ENCODE data around the gene SIGLEC10. TPM values are rescaled to one million over a fixed set of nuclear protein-coding genes. Genes with fewer than 3 reads are reported as not detected.
A peak's percentile ranks its signal among the peaks of the same experiment; 100 is the strongest.

Gene SIGLEC10
- total and polyA plus RNA-seq, 9 of the 15 experiments (the other 6 are each of a cell fraction or from before 2014, with no cell fraction given): 0.10 to 1.8 (median 0.82) TPM

DNA sequence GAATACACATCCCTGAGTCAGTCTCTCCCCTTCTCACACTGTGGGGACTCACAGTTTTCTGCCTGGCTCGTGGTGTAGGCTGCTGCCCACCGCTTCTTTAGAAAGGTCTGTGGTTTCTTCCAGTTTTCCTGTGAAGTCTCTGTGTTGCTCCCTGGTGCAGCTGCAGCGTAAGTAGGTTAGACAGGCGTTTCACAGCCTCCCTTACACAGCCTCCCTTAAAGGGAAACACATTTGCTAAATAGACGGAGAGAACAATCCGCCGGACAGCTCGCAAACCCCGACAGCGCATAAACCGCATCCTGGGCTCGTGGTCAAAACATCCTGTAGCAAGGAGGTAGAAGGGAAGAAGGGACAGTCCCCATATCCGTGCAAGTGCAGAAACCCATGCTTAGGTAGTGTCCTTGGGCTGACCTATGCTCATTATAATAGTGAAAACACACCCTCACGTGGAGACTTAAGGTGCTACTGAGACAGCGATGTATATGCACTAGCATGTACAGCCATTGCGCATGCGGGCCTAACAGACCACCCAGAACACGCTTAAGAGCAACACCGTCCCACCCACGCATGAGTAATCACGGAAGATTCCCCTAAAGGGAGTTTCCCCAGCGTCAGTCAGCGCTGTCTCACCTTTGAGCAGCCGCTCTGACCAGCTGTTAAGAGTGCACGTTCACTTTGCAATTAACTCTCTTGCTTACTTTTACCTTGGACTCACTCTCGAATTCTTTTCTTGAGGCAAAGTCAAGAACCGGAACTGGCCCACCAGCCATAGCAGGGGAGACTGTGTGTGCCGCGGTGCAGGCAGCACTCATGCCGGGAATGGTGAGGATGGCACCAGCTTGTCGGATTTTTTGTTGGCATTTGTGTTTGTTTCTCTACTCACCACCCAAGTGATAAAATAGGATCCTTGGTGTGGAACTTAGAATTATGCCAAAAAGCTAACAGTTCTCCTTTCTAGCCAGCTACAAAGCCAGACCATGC lies 24.3 kb upstream of the SIGLEC10 start (continued):
- TF ChIP-seq, protein P1, sequence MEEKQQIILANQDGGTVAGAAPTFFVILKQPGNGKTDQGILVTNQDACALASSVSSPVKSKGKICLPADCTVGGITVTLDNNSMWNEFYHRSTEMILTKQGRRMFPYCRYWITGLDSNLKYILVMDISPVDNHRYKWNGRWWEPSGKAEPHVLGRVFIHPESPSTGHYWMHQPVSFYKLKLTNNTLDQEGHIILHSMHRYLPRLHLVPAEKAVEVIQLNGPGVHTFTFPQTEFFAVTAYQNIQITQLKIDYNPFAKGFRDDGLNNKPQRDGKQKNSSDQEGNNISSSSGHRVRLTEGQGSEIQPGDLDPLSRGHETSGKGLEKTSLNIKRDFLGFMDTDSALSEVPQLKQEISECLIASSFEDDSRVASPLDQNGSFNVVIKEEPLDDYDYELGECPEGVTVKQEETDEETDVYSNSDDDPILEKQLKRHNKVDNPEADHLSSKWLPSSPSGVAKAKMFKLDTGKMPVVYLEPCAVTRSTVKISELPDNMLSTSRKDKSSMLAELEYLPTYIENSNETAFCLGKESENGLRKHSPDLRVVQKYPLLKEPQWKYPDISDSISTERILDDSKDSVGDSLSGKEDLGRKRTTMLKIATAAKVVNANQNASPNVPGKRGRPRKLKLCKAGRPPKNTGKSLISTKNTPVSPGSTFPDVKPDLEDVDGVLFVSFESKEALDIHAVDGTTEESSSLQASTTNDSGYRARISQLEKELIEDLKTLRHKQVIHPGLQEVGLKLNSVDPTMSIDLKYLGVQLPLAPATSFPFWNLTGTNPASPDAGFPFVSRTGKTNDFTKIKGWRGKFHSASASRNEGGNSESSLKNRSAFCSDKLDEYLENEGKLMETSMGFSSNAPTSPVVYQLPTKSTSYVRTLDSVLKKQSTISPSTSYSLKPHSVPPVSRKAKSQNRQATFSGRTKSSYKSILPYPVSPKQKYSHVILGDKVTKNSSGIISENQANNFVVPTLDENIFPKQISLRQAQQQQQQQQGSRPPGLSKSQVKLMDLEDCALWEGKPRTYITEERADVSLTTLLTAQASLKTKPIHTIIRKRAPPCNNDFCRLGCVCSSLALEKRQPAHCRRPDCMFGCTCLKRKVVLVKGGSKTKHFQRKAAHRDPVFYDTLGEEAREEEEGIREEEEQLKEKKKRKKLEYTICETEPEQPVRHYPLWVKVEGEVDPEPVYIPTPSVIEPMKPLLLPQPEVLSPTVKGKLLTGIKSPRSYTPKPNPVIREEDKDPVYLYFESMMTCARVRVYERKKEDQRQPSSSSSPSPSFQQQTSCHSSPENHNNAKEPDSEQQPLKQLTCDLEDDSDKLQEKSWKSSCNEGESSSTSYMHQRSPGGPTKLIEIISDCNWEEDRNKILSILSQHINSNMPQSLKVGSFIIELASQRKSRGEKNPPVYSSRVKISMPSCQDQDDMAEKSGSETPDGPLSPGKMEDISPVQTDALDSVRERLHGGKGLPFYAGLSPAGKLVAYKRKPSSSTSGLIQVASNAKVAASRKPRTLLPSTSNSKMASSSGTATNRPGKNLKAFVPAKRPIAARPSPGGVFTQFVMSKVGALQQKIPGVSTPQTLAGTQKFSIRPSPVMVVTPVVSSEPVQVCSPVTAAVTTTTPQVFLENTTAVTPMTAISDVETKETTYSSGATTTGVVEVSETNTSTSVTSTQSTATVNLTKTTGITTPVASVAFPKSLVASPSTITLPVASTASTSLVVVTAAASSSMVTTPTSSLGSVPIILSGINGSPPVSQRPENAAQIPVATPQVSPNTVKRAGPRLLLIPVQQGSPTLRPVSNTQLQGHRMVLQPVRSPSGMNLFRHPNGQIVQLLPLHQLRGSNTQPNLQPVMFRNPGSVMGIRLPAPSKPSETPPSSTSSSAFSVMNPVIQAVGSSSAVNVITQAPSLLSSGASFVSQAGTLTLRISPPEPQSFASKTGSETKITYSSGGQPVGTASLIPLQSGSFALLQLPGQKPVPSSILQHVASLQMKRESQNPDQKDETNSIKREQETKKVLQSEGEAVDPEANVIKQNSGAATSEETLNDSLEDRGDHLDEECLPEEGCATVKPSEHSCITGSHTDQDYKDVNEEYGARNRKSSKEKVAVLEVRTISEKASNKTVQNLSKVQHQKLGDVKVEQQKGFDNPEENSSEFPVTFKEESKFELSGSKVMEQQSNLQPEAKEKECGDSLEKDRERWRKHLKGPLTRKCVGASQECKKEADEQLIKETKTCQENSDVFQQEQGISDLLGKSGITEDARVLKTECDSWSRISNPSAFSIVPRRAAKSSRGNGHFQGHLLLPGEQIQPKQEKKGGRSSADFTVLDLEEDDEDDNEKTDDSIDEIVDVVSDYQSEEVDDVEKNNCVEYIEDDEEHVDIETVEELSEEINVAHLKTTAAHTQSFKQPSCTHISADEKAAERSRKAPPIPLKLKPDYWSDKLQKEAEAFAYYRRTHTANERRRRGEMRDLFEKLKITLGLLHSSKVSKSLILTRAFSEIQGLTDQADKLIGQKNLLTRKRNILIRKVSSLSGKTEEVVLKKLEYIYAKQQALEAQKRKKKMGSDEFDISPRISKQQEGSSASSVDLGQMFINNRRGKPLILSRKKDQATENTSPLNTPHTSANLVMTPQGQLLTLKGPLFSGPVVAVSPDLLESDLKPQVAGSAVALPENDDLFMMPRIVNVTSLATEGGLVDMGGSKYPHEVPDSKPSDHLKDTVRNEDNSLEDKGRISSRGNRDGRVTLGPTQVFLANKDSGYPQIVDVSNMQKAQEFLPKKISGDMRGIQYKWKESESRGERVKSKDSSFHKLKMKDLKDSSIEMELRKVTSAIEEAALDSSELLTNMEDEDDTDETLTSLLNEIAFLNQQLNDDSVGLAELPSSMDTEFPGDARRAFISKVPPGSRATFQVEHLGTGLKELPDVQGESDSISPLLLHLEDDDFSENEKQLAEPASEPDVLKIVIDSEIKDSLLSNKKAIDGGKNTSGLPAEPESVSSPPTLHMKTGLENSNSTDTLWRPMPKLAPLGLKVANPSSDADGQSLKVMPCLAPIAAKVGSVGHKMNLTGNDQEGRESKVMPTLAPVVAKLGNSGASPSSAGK (IDR thresholded peaks at IDR 0.05): peak; percentile 68
- TF ChIP-seq MCM7 (IDR thresholded peaks at IDR 0.05) (no peak), YBX1 (IDR thresholded peaks at IDR 0.05) (no peak), SRF (CRISPR knock-in tag; IDR thresholded peaks at IDR 0.05) (no peak)

Measured in K562 (cell line).